ENCODE data around the gene SHROOM1. TPM values are rescaled to one million over a fixed set of nuclear protein-coding genes. Genes with fewer than 3 reads are reported as not detected.
"Not testable (repeated sequence)": the region's sequence is repeated elsewhere in the genome, so short reads cannot be mapped to it uniquely, and the experiment has no call there.

Gene SHROOM1
- total and polyA plus RNA-seq, 8 donors: 5.3 to 264 (median 23.2) TPM

DNA sequence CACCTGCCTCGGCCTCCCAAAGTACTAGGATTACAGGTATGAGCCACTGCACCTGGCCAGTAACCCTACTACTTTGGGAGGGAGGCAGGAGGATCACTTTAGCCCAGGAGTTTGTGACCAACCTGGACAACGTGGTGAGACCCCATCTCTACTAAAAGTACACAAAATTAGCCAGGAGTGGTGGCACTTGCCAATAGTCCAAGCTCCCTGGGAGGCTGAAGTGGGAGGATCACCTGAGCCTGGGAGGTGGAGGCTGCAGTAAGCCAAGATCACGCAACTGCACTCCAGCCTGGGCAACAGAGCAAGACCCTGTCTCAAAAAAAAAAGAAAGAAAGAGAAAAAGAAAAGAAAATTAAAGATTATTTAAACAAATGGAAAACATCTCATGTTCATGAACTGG lies 25.6 kb upstream of the SHROOM1 start:
- H3K27ac ChIP-seq: no peak overlapping the region
- H3K27me3 ChIP-seq: no peaks in the 10 kb centered on the region
- no peaks in the 10 kb centered on the region for H3K36me3 ChIP-seq
- no peak overlapping the region for H3K4me3 ChIP-seq
- no peak for TF ChIP-seq POLR2A (IDR thresholded peaks at IDR 0.05)
- TF ChIP-seq POLR2AphosphoS5 (IDR thresholded peaks at IDR 0.05): no peak
- TF ChIP-seq EP300 (IDR thresholded peaks at IDR 0.05): no peak
- TF ChIP-seq, protein P1, sequence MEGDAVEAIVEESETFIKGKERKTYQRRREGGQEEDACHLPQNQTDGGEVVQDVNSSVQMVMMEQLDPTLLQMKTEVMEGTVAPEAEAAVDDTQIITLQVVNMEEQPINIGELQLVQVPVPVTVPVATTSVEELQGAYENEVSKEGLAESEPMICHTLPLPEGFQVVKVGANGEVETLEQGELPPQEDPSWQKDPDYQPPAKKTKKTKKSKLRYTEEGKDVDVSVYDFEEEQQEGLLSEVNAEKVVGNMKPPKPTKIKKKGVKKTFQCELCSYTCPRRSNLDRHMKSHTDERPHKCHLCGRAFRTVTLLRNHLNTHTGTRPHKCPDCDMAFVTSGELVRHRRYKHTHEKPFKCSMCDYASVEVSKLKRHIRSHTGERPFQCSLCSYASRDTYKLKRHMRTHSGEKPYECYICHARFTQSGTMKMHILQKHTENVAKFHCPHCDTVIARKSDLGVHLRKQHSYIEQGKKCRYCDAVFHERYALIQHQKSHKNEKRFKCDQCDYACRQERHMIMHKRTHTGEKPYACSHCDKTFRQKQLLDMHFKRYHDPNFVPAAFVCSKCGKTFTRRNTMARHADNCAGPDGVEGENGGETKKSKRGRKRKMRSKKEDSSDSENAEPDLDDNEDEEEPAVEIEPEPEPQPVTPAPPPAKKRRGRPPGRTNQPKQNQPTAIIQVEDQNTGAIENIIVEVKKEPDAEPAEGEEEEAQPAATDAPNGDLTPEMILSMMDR (IDR thresholded peaks at IDR 0.05): no peak
- WGBS, 5 donors: 81 to 100% (median 88%) methylated on average over 3 of the region's 3 CpGs
- no peak for DNase-seq
- intact Hi-C loops (cut with DNase I; ENCODE audit: low total_unique reads): no loop called here
- peaks cover 0 to 11% (median 9%) of the 10 kb centered on the region in 4 donors for H3K4me1 ChIP-seq
- H3K9me3 ChIP-seq: no peaks in the 10 kb centered on the region

DNA sequence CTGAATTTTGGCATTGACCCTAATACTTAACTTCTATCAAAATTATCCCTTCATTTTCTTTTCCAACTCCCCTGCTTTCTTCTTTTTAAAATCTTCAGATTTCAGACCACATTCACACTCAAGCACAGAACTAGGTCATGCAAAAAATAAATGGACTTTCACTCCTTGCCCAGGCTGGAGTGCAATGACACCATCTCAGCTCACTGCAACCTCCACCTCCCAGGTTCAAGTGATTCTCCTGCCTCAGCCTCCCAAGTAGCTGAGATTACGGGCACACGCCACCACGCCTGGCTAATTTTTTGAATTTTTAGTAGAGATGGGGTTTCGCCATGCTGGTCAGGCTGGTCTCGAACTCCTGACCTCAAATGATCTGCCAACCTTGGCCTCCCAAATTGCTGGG lies 24.5 kb upstream of the SHROOM1 start:
- H3K9me3 ChIP-seq: not testable (repeated sequence)
- 95 to 99% (median 98%) methylated on average over 5 of the region's 5 CpGs for WGBS, 5 donors

DNA sequence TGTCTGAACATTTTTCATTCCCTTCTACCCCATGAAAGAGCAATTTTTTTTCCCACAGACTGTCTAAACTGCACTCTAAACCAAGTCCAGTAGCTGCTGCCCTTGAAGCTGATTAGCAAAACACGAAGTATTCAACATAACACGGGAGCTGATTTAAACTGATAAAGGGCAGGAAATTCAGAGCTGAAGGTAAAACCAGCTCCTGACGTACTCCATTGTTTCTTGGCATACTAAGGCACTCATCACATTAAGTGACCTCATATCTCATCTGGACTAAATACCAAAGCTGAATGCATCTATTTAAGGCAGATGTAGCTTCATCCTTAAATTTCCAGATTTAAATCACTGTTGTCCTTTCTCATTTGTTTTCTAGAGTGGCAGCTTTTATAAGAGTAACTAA lies 23.9 kb upstream of the SHROOM1 start:
- Histone ChIP-seq H3K36me3 (no peaks in the 10 kb centered on the region), H3K4me3 (no peak overlapping the region), H3K27me3 (no peaks in the 10 kb centered on the region), H3K27ac (peak overlapping the region in 1 of 5 donors; percentile 52), H3K4me1 (peaks cover 0 to 21% (median 14%) of the 10 kb centered on the region in 4 donors), H3K9me3 (no peaks in the 10 kb centered on the region)
- intact Hi-C loops (cut with DNase I; ENCODE audit: low total_unique reads): no loop called here
- no peak for TF ChIP-seq POLR2A (IDR thresholded peaks at IDR 0.05)
- no peak for TF ChIP-seq EP300 (IDR thresholded peaks at IDR 0.05)
- peak in 1 of 3 donors; percentile 31 for TF ChIP-seq POLR2AphosphoS5 (IDR thresholded peaks at IDR 0.05)
- WGBS, 5 donors: 16 to 28% (median 26%) methylated on average over 3 of the region's 3 CpGs
- DNase-seq: peak in 1 of 2 donors; percentile 63

More for the DNA sequence above, 24.5 kb upstream of the SHROOM1 start:
- H3K36me3 ChIP-seq; H3K27me3 ChIP-seq; intact Hi-C loops (cut with DNase I; ENCODE audit: low total_unique reads); H3K27ac ChIP-seq; H3K4me3 ChIP-seq; DNase-seq: not testable (repeated sequence)
- peaks cover 0 to 16% (median 12%) of the 10 kb centered on the region in 4 donors for H3K4me1 ChIP-seq

DNA sequence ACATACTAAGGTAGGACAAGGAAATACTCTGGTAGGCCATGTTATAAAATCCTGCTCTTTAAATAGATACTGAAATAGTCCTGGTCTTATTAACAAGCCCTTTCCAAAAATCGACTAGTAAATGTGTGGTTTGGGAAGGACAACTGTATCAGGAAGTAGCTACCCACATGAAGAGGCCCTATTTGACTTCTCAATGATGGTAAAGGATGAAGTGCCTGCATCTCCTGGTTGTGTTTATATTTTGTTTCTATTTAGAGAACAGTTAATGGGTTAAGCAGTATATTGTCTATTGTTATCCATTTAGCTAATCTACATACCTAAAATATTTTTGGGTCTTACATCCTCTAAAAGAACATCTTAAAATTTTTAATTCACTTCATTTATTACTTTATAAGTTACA lies 23.3 kb upstream of the SHROOM1 start:
- Histone ChIP-seq H3K27ac (peak overlapping the region in 2 of 5 donors; percentile 18 to 52), H3K27me3 (no peaks in the 10 kb centered on the region), H3K4me3 (no peak overlapping the region), H3K4me1 (peaks cover 0 to 21% (median 14%) of the 10 kb centered on the region in 4 donors), H3K9me3 (no peaks in the 10 kb centered on the region), H3K36me3 (no peaks in the 10 kb centered on the region)
- no peak for DNase-seq
- TF ChIP-seq POLR2A (IDR thresholded peaks at IDR 0.05) (no peak), POLR2AphosphoS5 (IDR thresholded peaks at IDR 0.05) (no peak), EP300 (IDR thresholded peaks at IDR 0.05) (no peak)
- TF ChIP-seq, protein P1 (IDR thresholded peaks at IDR 0.05): no peak
- intact Hi-C loops (cut with DNase I; ENCODE audit: low total_unique reads): no loop called here
- 8 to 23% (median 20%) methylated on average over 1 of the region's 1 CpG for WGBS, 5 donors

DNA sequence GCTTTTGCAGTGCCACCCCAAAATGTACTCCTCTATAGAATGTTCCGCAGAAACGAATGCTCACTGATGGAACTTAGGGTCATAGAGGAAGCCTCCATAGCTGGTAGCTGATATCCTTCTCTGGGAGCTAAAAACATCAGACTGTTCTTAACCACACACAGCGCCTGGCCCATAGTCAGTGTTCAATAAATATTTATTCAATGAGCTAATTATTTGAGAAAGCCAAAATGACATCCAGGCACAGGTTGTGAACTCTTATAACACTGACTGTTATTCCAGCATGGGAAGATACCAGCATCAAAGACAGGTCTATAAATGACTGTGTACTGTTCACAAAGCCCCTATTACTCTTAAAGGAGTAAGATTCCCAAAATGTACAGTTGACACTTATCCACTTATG lies 22.9 kb upstream of the SHROOM1 start:
- H3K4me3 ChIP-seq: no peak overlapping the region
- 43 to 64% (median 61%) methylated on average over 3 of the region's 3 CpGs for WGBS, 5 donors
- no peaks in the 10 kb centered on the region for H3K36me3 ChIP-seq
- intact Hi-C loops (cut with DNase I; ENCODE audit: low total_unique reads): no loop called here
- no peaks in the 10 kb centered on the region for H3K9me3 ChIP-seq
- peaks cover 0 to 21% (median 14%) of the 10 kb centered on the region in 4 donors for H3K4me1 ChIP-seq
- DNase-seq: peak in 1 of 2 donors; percentile 39
- H3K27me3 ChIP-seq: no peaks in the 10 kb centered on the region
- H3K27ac ChIP-seq: peak overlapping the region in 2 of 5 donors; percentile 18 to 52
- TF ChIP-seq, protein P1 (IDR thresholded peaks at IDR 0.05): no peak
- TF ChIP-seq EP300 (IDR thresholded peaks at IDR 0.05): no peak
- peak in 1 of 3 donors; percentile 25 for TF ChIP-seq POLR2AphosphoS5 (IDR thresholded peaks at IDR 0.05)
- no peak for TF ChIP-seq POLR2A (IDR thresholded peaks at IDR 0.05)

Data from stomach (tissue), 9 donors.